GM19438 (cell line): ENCODE data around the gene YAF2.

Source experiments
- ATAC-seq: cut with Tn5 transposase; IDR thresholded peaks from one replicate; pipeline ENCODE4 v1.9.1; 2021; ENCODE audit warnings: low read depth; ENCODE audit not compliant: unreplicated experiment

Gene YAF2

DNA sequence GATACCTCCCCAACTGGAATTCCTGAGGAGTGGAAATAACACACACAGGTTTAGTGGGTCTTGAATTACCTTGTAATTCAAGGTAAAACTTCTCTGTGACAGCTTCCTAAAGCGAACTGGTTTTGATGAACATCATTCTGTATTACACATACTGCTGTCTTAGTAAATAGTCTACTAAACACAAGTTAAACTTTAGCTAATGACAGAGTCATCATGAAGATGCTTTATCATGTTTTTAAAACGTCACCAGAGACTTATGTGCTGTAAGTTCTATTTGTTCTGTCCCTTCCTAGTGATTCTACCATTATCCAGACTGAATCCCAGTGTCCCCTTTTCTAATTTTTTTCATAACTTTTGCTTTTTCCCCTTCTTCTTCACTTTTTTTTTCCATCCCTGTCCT, 81.8 kb downstream of the YAF2 start:
- ATAC-seq, result no peak

GRCh38 chr12:42145552-42146215, 92.4 kb downstream of the YAF2 start:
- ATAC-seq, result no peak

- ATAC-seq, result peak; percentile 1
Measured at GRCh38 chr12:42145197-42145549, 92.9 kb downstream of the YAF2 start.

- ATAC-seq, result peak; percentile 92
Measured at GRCh38 chr12:42144408-42145196, 93.4 kb downstream of the YAF2 start, which contains the start of gene GXYLT1. Gene GXYLT1 (minus strand): TSS chr12:42144874. CDS start chr12:42144646, 228 bp downstream.

GRCh38 chr12:42144158-42144407, 94.0 kb downstream of the YAF2 start:
- no peak for ATAC-seq

- ATAC-seq, result no peak
Measured at GRCh38 chr12:42143452-42144157, 94.4 kb downstream of the YAF2 start.

DNA sequence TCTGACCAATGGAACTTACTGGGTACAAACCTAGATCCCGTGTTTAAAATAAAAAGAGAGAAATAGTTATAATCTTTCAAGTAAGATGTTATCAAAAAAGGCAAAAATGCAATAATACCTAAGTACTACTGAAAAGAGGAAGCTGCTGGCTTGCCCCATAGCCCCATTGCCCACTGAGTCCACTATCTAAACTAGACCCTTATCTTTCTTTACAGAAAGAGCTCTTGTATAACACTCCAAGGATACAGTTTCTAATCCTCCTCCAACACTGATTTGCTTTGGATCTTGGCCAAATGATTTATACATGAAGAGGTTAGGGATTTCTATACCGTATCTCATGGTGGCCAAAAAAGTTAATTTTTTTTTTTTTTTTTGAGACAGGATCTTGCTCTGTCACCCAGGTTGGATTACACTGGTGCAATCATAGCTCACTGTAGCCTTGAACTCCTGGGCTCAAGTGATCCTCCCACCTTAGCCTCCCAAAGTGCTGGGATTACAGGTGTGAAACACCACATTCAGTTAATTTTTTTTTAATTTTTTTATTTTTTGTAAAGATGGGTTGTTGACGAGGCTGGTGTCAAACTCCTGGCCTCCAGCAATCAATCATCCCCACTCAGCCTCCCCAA, 96.0 kb downstream of the YAF2 start:
- ATAC-seq, result no peak

- no peak for ATAC-seq
Measured at GRCh38 chr12:42140901-42141300, 97.1 kb downstream of the YAF2 start.

- no peak for ATAC-seq
Measured at GRCh38 chr12:42135259-42135814, 102.7 kb downstream of the YAF2 start.

- no peak for ATAC-seq
Measured at GRCh38 chr12:42130672-42131402, 107.2 kb downstream of the YAF2 start.

DNA sequence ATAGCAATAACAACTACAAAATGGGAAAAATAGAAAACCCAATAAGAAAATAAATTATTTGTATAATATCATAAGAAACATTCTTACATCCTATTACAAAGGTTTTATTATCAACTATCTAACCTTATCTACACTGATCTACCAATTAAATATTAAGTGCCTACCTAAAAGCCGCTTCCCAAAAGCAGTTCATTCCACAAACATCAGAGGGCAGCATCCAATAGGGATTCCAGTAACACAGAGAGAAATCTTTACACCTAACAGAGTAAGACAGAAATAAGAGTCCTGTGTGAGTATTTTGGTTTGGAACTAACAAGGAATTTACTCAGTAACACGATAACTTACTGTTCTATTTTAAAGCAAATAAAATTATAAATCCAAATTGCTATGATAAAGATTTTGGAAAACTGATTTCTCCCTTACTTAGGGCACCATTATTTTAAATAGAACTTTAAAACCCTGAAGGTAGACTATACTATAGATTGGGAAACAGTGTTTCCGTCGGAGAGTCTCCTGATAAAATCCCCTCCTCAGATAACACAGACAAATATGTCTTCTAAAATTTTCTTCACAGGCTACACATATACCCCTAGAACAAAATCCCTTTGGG, 108.3 kb downstream of the YAF2 start:
- ATAC-seq, result peak; percentile 55

DNA sequence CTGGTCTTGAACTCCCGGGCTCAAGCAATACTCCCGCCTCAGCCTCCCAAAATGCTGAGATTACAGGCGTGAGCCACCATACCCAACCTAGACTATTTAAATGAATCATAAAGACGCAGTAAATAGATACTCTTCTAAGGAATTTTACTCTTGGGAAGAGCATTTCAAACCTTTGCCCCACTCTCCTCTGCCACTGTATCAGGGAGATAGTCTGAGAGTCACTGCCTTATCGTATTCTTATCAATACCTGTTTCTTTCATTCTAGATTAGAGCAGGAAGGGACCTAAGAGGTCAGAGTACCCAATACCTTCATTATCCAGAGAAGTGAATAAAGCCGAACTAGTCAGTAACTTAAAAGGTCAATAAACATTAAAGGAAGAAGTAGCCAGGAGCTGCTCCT, 109.2 kb downstream of the YAF2 start:
- no peak for ATAC-seq

DNA sequence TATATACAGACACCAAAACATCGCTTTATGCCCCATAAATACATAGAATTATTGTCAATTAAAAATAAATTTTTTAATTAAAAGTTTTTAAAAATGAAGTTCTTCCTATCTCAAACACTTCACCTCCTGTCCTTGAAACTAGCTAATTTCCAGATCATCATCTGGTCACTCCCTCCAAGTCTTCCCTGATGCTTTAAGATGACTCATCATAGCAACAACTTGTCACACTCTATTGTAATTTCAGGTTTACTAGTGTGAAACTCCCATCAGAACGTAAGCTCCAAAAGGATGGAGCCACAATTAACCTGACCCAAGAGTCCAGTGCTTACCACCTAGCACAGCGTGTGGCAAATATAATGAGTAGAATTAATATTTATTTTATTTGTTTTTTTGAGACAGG, 109.7 kb downstream of the YAF2 start:
- no peak for ATAC-seq

DNA sequence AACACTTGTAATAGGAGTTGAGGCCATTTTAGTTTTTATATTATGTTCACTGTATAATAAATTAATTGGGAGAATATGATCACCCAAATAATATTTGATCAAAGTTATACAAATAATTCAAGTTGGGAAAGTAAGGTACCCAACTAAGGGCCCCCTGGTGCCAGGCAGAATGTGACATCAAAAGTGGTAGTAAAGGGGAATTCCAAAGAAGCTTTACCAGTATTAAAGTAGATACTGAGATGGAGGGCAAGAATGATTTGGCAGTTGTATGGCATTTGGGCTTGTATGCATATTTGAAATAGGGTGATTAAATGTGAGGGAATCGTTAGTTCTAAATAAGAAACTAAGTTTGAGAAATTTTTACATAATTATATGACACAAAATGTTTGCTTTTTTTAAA, 111.1 kb downstream of the YAF2 start:
- no peak for ATAC-seq

DNA sequence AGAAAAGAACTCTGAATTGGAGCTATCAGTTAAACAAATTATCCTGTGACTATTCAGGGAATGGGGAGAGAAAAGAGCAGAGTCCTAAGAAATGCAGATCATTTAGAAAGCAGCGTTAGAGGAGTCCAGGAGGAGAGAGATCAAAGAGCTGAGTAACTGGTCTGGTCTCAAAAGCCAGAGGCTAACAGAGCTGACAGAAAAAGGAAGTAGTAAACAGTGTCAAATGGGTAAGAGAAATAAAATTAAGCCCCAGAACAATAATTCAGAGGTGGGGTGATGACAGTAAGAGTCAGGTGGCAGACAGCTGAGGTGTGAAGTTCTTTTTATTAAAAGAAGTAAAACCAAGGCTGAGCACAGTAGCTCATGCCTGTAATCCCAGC, 112.7 kb downstream of the YAF2 start:
- ATAC-seq, result no peak

- ATAC-seq, result no peak
Measured at GRCh38 chr12:42124764-42125387, 113.2 kb downstream of the YAF2 start.

DNA sequence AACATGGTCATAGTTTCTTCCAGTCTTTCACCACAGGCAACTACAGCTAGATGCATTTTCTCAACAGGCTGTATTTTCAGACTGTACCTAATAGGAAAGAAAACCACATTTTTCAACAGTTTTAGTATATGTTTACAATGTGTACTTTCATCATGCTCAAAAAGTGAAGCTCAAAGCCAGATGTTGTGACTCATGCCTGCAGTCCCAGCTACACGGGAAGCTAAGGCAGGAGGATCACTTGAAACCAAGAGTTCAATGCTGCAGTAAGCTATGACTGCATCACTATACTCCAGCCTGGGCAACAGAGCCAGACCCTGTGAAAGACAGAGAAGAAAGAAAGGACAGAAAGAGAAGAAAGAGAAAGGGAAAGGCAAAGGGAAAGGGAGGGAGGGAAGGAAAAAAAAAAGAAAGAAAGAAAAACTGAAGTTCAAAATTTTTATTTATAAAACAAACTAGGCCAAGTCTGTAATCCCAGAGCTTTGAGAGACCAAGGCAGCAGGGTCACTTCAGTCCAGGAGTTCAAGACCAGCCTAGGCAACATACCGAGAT, 118.9 kb downstream of the YAF2 start:
- no peak for ATAC-seq

GRCh38 chr12:42118136-42118879, 119.7 kb downstream of the YAF2 start:
- ATAC-seq, result no peak

- ATAC-seq, result no peak
Measured at GRCh38 chr12:42109031-42109430, 129.0 kb downstream of the YAF2 start.
